ENCODE measurements around the gene GBGT1. TPM values are rescaled to one million over a fixed set of nuclear protein-coding genes. Genes with fewer than 3 reads are reported as not detected.

Gene GBGT1
- total and polyA plus RNA-seq, 2 of the 4 experiments (the other 2 are of a cell fraction) = 1.8 to 3.2 TPM

DNA sequence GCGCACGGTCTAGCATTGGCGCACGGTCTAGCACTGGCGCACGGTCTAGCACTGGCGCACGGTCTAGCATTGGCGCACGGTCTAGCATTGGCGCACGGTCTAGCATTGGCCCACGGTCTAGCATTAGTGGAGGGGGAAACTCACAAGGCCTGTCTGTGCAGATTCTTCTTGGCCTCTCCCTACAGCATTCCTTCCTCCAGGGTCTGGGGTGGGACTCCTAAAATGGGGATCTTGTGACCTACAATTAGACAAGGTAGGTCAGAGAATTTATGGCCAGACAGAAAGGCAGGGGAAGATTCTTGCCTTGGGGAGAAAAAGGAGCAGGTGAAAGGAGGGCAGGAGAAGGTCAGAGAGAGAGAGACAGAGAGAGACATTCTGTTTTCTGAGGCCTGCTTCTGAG lies 5.4 kb upstream of the GBGT1 start:
- no peak overlapping the region for H2BK5ac ChIP-seq (ENCODE audit: low read depth, low read length, poor library complexity, severe bottlenecking)
- H4K20me1 ChIP-seq (ENCODE audit: insufficient read depth, low read length) = no peaks in the 10 kb centered on the region; the same call in 1 of the 2 replicates
- in situ Hi-C loops (cut with MboI; ENCODE audit: low sequenced_read_pairs) (no loop called here), intact Hi-C loops (cut with micrococcal nuclease) (no loop called here), dilution Hi-C loops (cut with HindIII; ENCODE audit: low sequenced_read_pairs, unreplicated experiment) (no loop called here)
- H3K9ac ChIP-seq (ENCODE audit: low read depth, low read length) = no peak overlapping the region
- H3K4me2 ChIP-seq (ENCODE audit: low read depth, low read length) = no peak overlapping the region
- no peak overlapping the region for H4K5ac ChIP-seq (ENCODE audit: low read depth, low read length)
- H3K27me3 ChIP-seq (ENCODE audit: control insufficient read depth, insufficient read depth, low read length) = peaks cover 24% of the 10 kb centered on the region
- ChIA-PET POLR2A (ENCODE audit: unreplicated experiment) (no interaction called here), CTCF (interaction anchor here (0.9 kb wide), 1 partner anchor 10 kb away, joined by 5 read pairs; no protein-coding TSS in a partner anchor)
- no peak overlapping the region for H4K8ac ChIP-seq (ENCODE audit: low read depth in 2 of 2, low read length in 2 of 2)
- no peak overlapping the region for H3K14ac ChIP-seq (replicated peaks; ENCODE audit: low read depth, low read length)
- 0 out of 2 replicates have a peak, but pooled peaks cover 3% of the 10 kb centered on the region for H3K9me1 ChIP-seq (ENCODE audit: insufficient read depth, low read length)
- no CpG with 5 or more reads among the region's 13 CpGs for WGBS, 2 experiments (ENCODE audit: extremely low coverage in 2 of 2, insufficient read length in 1 of 2)
- ATAC-seq (ENCODE audit: low read depth) (no peak), DNase-seq (no peak)
- no peak overlapping the region for H3K18ac ChIP-seq (ENCODE audit: low read depth, low read length)
- H3K4me1 ChIP-seq (ENCODE audit: control insufficient read depth, insufficient read depth, low read length) = peaks cover 5% of the 10 kb centered on the region; the same call in 1 of the 2 replicates
- no TSS peak for BruUV-seq (replicated peaks)
- H2BK15ac ChIP-seq (ENCODE audit: low read depth, low read length) = no peak overlapping the region
- no peak for TF ChIP-seq MAZ (IDR thresholded peaks at IDR 0.05; ENCODE audit: borderline replicate concordance, low read depth, low read length)
- no peak for TF ChIP-seq CEBPB (IDR thresholded peaks at IDR 0.05; ENCODE audit: low read depth, low read length)
- no peak for TF ChIP-seq FOS (IDR thresholded peaks at IDR 0.05; ENCODE audit: low read depth, low read length)
- no peak overlapping the region for H3K23ac ChIP-seq (ENCODE audit: low read depth, low read length)
- no peak overlapping the region for H2AFZ ChIP-seq (replicated peaks; ENCODE audit: low read length, poor library complexity)
- H4K91ac ChIP-seq (ENCODE audit: insufficient read depth, low read depth, low read length) = no peak overlapping the region
- no peak overlapping the region for H2BK120ac ChIP-seq (ENCODE audit: low read depth, low read length)
- no peaks in the 10 kb centered on the region for H3K36me3 ChIP-seq (ENCODE audit: control insufficient read depth, insufficient read depth, low read length)
- H2BK20ac ChIP-seq (ENCODE audit: low read depth, low read length) = no peak overlapping the region
- no peak overlapping the region for H3K56ac ChIP-seq (ENCODE audit: extremely low read depth, insufficient read depth, low read length)
- H2AK9ac ChIP-seq (replicated peaks; ENCODE audit: low read depth, low read length, poor library complexity) = no peak overlapping the region
- no peaks in the 10 kb centered on the region for H3K9me3 ChIP-seq (ENCODE audit: control insufficient read depth, insufficient read depth, low read length)
- no peaks in the 10 kb centered on the region for H3K79me1 ChIP-seq (ENCODE audit: low read depth in 1 of 2, low read length in 2 of 2)
- no peak overlapping the region for H3K4me3 ChIP-seq (ENCODE audit: insufficient read depth, low read depth, low read length)
- H2AK5ac ChIP-seq (ENCODE audit: low read depth, low read length) = no peak overlapping the region
- no peak overlapping the region for H3K27ac ChIP-seq (ENCODE audit: insufficient read depth, low read length)
- H3K4ac ChIP-seq (ENCODE audit: low read depth, low read length) = no peak overlapping the region
